ENCODE data around the gene PRUNE2.

The PRUNE2 gene

DNA sequence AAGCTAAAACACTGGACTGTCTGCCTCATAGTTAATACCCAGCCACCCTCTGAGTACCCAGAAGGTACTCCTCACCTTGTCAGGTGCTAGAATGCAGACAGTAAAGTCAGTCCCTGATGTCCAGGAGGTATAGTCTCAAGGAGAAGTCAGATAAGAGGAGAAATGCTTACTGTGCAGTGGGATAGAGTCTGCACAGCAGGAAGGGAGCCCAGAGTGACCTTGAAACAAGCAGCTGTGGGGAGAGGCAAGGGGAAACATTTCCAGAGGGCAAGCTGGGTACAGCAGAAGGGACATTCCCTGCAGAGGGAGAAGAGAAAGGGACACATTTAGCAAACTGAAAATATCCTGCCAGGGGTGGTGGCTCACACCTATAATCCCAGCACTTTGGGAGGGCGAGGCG lies 324.2 kb downstream of the PRUNE2 start:
- TF ChIP-seq, protein P1, sequence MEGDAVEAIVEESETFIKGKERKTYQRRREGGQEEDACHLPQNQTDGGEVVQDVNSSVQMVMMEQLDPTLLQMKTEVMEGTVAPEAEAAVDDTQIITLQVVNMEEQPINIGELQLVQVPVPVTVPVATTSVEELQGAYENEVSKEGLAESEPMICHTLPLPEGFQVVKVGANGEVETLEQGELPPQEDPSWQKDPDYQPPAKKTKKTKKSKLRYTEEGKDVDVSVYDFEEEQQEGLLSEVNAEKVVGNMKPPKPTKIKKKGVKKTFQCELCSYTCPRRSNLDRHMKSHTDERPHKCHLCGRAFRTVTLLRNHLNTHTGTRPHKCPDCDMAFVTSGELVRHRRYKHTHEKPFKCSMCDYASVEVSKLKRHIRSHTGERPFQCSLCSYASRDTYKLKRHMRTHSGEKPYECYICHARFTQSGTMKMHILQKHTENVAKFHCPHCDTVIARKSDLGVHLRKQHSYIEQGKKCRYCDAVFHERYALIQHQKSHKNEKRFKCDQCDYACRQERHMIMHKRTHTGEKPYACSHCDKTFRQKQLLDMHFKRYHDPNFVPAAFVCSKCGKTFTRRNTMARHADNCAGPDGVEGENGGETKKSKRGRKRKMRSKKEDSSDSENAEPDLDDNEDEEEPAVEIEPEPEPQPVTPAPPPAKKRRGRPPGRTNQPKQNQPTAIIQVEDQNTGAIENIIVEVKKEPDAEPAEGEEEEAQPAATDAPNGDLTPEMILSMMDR (IDR thresholded peaks at IDR 0.05): no peak

DNA sequence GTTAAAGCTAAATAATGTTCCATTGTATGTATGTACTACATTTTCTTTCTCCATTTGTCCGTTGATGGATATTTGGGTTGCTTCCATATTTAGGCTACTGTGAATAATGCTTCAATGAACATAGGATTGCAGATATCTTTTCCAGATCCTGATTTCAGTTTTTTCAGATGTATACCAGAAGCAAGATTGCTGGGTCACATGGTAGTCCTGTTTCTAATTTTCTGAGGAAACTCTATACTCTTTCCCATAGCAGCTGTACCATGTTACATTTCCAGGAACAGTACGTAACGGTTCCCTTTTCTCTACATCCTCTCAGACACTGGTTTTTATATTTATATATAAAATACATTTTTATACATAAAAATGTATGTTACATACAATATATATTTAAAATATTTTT lies 325.1 kb downstream of the PRUNE2 start:
- TF ChIP-seq, protein P1 (IDR thresholded peaks at IDR 0.05): no peak

DNA sequence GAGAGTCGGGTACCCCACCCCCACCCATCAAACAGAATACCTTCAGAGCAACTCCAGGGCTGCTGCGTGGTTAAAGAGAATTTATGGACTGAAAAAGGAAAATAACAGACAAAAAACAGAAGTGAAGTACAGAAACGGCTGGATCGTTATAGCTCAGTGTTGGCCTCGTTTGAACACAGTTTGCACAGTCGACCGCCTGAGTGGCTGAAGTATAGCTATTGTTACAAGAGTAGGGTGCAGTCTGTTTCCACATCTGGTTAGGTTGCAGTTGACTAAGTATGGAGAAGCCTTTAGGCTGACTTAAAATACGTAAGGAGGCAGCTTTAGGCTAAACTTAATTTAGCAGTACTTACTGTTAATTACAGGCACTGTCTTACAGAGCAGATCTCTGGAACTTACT lies 325.7 kb downstream of the PRUNE2 start:
- TF ChIP-seq, protein P1 (IDR thresholded peaks at IDR 0.05): no peak

DNA sequence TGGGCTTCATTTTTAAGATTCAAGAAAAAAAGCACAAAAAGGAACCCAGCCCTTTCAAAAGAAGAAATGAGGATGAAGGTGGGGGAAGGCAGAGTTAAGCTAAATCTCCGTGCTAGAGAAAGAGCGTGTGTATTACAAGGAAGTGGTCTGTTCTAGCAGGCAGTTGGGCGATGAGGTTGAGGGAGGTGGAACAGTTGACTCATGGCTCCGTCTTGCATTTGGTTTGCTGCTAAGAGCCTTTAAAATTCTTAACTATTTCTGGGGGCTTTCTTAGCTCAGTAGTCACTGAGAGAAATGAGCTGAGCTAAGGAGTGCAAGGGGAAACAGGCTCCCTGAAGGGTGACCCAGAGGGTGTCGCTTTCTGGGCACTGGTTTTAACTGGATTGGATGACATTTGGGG lies 329.6 kb downstream of the PRUNE2 start:
- TF ChIP-seq, protein P1 (IDR thresholded peaks at IDR 0.05): no peak

DNA sequence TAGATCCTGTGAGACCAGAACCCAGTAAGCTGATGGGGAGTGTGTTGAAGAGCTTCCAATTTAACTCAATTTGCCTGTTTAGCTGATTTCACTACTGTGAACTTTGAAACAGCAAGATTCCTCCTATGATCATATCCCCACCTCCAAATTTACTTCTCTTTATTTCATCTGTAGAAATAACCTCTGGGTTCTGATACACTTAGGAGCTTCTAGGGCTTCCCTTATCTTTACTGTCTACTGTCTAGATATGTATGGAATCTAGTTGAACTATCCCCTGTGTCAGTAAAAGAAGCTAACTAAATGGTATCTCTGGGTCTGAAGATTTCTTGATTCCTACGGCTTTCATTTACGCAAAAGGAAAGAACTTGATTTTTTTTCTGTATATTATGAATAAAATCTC lies 330.2 kb downstream of the PRUNE2 start:
- TF ChIP-seq, protein P1 (IDR thresholded peaks at IDR 0.05): no peak

DNA sequence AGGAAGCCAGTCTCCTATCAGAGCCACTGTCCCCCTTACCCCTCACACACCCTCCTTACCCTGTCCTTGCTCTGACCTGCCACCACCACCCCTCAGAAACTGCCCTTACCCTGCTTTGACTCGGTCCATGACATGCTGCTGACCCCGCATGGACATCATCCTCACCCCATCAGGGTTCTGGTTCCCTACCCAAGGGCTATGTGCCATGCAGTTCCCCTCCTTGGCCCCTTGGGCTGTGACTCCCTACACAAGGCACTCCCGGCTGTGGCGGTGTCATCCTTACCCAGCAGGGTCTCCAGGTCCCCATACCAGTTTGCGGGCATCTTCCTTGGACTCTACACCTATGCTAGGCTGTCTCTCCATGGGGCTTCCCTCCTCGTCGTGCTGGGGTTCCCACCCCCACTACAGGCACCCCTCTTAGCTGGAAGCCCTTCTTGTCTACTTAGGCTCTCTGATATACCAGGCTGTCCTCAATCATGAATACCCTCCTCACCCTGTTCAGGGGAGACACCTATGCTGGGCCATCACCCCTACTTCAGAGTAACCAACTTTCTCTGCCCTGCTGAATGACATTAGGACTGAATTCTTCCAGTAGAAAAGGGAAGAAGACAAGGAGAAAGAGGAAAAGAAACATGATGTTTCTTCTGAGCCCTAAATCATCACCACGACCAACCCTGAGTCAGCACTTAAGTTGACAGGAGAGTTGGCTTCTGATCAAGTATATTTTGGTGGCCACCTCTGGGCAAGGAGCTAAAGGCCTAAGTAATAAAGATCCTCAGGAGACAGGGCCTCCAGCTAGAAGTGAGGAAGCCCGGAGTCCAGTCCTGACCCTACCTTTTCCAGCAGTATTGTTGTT lies 331.8 kb downstream of the PRUNE2 start:
- TF ChIP-seq, protein P1 (IDR thresholded peaks at IDR 0.05): no peak

DNA sequence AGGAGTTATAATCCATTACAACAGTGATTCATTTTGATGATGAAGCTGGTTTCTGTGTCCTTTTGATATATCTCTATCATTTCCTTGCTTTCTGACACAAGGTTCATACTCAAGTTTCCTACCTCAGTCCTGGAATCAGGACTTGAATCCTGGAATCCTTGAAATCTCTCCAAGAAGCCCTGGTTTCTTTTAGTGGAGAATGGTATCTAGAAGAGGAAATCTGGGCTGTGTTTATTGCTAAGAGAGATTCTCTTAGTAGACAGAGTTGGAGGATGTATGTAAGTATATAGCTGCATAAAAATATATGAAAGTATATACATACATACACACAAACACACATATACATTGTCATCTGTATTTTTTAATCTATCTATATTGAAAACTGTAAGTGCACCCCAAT lies 332.5 kb downstream of the PRUNE2 start:
- TF ChIP-seq, protein P1 (IDR thresholded peaks at IDR 0.05): no peak
